ENCODE results near the gene TSKS.
A peak's percentile ranks its signal among the peaks of the same experiment; 100 is the strongest.

The TSKS gene

GRCh38 chr19:49763230-49763629 lies at the start of gene TSKS:
Gene TSKS (minus strand): TSS chr19:49763306. CDS start chr19:49763247, 59 bp downstream.
- no peak for DNase-seq

GRCh38 chr19:49812452-49812996 lies 49.4 kb upstream of the TSKS start:
- no peak for DNase-seq

GRCh38 chr19:49811328-49811727 lies 48.2 kb upstream of the TSKS start:
- no peak for DNase-seq

DNA sequence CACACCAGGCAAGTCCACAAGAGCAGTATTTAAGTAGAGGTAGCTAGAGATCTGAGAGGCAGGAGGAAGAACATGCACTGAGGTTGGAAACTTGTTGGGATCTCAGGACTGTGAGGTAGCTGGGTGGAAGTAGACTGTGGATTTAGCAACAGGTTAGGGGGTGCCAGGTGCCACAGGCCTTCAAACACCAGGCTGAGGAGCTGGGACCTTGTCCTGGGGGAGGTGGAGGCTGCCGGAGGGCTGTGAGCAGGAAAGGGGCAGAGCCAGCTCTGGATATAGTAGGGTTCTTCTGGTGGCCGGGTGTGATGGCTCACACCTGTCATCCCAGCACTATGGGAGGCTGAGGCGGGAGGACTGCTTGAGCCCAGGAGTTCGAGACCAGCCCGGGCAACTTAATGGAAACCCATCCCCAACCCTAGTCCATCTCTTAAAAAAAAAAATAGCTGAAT lies 46.9 kb upstream of the TSKS start:
- DNase-seq: no peak

DNA sequence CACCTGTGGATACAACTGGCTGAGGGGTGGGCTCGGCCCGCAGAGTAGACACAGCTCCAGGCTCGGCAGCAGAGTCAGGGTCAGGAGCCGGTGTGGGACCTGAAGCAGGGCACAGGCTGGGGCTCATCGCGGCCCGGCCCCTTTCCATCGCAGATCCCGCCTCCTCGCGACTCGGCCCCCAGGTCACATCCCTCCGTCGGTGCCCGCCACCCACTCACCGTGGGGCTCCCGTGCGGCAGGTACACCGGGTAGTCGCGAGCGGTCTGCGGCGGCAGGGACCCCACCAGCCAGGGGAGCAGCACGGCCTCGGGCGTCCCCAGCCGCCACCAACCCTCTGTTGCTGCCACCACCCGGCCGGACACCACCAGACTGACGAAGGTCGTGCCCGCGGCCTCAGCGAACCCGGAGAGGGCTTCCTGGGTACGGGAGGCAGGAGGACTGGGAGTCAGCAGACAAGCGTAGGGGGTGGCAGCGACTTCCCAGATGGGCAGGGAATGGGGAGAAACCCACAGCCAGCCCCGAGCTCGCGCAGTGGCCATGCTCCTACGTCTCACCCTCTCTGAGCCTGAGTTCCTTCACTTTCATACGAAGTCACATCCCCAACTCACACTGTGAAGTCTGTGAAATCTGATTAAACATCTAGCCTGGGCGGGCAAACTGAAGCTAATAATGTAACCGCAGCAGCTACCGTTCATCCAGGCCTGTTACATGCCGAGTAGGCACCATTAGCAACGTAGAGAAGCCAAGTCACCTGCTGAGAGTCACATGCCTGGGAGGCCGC lies 46.2 kb upstream of the TSKS start:
- peak; percentile 50 for DNase-seq

GRCh38 chr19:49808711-49809159 lies 45.6 kb upstream of the TSKS start:
- DNase-seq: peak; percentile 80

GRCh38 chr19:49807904-49808675 lies 45.0 kb upstream of the TSKS start:
- DNase-seq: no peak

DNA sequence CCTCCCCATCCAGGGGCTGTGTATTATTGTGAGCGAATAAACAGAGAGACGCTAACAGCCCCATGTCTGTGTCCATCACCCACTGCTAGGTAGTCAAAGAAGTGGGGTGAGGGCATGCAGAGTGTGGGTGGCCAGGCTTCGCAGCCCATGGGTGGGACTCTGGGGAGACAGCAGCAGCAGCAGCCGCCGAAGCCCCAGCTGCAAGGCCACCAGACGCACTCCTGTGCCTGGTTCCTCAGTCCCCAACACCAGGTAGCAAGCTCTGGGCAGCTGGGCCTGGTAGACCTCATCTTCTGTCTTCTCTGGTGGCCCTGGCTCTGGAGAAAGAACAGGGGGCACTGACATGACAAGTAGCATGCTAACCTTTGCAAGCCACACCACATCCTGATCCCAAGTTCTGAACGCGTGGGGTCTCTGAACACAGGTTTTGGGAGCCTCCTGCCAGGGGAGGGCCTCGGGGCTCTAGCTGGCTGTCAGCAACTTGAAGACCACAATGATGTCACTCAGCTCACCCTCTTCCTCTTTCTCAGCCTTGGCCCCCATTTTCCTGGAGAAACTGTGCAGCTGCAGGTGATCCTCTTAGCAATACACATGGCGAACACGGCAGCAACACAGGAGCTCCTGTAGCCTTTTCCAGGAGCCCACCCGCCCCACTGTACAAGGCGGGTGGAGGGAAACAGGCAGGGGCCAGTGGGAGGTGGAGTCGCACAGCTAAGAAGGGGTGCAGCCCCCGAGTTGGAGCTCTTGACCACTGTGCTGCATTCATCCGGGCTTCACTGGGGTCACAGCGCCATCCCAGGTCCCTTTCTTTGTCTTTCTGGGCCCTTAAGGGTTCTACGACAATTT lies 44.2 kb upstream of the TSKS start:
- DNase-seq: no peak

DNA sequence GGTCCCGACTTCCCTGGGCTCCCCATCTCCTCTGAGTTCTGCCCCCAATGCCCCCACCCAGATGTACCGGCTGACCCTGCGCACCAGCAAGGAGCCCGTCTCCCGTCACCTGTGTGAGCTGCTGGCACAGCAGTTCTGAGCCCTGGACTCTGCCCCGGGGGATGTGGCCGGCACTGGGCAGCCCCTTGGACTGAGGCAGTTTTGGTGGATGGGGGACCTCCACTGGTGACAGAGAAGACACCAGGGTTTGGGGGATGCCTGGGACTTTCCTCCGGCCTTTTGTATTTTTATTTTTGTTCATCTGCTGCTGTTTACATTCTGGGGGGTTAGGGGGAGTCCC lies 43.5 kb upstream of the TSKS start:
- no peak for DNase-seq

- no peak for DNase-seq
These were observed 42.9 kb upstream of the TSKS start for GRCh38 chr19:49805822-49806619.

DNA sequence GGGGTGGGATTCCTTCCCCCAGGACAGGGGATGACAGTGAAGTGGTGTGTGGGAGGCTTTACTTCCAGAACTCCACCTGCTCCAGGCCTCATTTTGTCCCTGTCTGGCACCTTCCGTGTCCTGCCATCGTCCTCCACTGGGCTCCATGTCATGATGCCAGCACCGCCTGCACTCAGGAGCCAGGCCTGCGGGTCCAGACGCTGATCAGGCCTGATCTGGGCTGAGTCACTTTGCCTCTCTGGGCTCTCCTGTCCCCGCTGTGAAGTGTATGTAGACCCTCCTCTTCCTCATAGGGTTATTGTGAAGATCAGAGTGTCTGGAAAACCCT lies 40.4 kb upstream of the TSKS start:
- no peak for DNase-seq

GRCh38 chr19:49802836-49803528 lies 39.9 kb upstream of the TSKS start:
- DNase-seq: no peak

GRCh38 chr19:49801966-49802661 lies 39.0 kb upstream of the TSKS start:
- DNase-seq: no peak

GRCh38 chr19:49801401-49801888 lies 38.3 kb upstream of the TSKS start:
- no peak for DNase-seq

GRCh38 chr19:49800771-49801170 lies 37.7 kb upstream of the TSKS start:
- DNase-seq: no peak

- DNase-seq: no peak
These were observed 36.8 kb upstream of the TSKS start for GRCh38 chr19:49799798-49800376.

DNA sequence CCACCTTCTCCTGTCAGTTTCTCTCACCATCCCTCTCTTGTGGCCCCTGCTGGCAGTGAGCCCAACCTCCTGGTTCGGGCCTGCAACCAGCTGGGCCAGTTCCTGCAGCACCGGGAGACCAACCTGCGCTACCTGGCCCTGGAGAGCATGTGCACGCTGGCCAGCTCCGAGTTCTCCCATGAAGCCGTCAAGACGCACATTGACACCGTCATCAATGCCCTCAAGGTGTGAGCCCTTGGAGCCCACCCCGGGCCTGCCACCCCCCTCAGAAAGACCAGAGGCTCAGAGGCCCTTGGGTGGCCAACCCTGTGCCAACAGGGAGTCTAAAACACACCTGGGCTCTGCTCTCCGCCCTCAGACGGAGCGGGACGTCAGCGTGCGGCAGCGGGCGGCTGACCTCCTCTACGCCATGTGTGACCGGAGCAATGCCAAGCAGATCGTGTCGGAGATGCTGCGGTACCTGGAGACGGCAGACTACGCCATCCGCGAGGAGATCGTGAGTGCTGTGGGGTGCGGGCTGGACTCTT lies 36.2 kb upstream of the TSKS start:
- DNase-seq: no peak

DNA sequence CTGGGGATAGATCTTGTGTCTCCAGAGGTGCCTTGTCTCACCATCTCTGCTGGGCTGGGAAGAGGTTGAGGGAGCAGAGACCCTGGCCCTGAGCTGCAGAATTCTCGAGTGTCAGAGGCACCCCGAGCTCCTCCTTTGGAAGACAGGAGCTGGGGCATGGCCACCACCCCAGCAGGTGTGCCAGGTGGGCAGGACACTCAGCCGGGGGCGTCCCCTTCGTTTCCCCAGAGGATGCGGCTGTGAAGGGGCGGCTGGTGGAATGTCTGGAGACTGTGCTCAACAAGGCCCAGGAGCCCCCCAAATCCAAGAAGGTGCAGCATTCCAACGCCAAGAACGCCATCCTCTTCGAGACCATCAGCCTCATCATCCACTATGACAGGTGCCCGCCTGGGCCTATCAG lies 35.5 kb upstream of the TSKS start:
- DNase-seq: no peak

DNA sequence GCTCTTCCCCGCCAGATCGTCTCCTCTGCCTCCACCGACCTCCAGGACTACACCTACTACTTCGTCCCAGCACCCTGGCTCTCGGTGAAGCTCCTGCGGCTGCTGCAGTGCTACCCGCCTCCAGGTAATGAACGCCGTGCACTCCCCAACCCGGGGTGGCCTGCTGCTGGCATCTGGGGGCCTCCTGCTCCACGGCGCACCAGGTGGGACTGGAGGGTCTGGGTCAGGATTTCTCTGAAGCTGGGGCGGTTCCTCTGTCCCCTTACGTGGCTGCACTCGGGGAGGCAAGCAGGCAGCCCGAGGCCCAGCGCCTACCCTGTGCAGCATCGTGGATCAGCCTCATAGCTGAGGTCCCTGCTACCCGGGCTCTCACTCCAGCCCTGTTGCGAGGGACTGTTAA lies 32.5 kb upstream of the TSKS start:
- DNase-seq: no peak

- no peak for DNase-seq
These were observed 30.4 kb upstream of the TSKS start for GRCh38 chr19:49793561-49793840.

All from activated CD8-positive, alpha-beta memory T cell treated with anti-CD3 and anti-CD28 coated beads, Interleukin-2, amount 50 U/mL, for 4 hours (primary cell).